ENCODE results near the gene MB21D2.
"Not testable (repeated sequence)": the region's sequence is repeated elsewhere in the genome, so short reads cannot be mapped to it uniquely, and the experiment has no call there.

MB21D2 gene

GRCh38 chr3:192917404-192918274 lies at the start of gene MB21D2:
TSS of gene MB21D2 (minus strand) at chr3:192917856. CDS start at chr3:192917840, 16 bp downstream.
- DNase-seq (ENCODE audit: low read depth): no peak

GRCh38 chr3:192964959-192965719 lies 47.5 kb upstream of the MB21D2 start:
- not testable (repeated sequence) for DNase-seq (ENCODE audit: low read depth)

GRCh38 chr3:192959773-192960172 lies 42.1 kb upstream of the MB21D2 start:
- no peak for DNase-seq (ENCODE audit: low read depth)

- DNase-seq (ENCODE audit: low read depth): no peak
Observed at GRCh38 chr3:192958219-192958872, 40.7 kb upstream of the MB21D2 start.

GRCh38 chr3:192957441-192958021 lies 39.9 kb upstream of the MB21D2 start:
- no peak for DNase-seq (ENCODE audit: low read depth)

- DNase-seq (ENCODE audit: low read depth): no peak
Observed at GRCh38 chr3:192953926-192954325, 36.3 kb upstream of the MB21D2 start.

- no peak for DNase-seq (ENCODE audit: low read depth)
Observed at GRCh38 chr3:192947421-192947820, 29.8 kb upstream of the MB21D2 start.

GRCh38 chr3:192943393-192943792 lies 25.7 kb upstream of the MB21D2 start:
- DNase-seq (ENCODE audit: low read depth): no peak

GRCh38 chr3:192942625-192943024 lies 25.0 kb upstream of the MB21D2 start:
- no peak for DNase-seq (ENCODE audit: low read depth)

GRCh38 chr3:192940129-192940528 lies 22.5 kb upstream of the MB21D2 start:
- DNase-seq (ENCODE audit: low read depth): no peak

GRCh38 chr3:192935441-192935840 lies 17.8 kb upstream of the MB21D2 start:
- no peak for DNase-seq (ENCODE audit: low read depth)

- DNase-seq (ENCODE audit: low read depth): no peak
Observed at GRCh38 chr3:192933779-192934460, 16.3 kb upstream of the MB21D2 start.

GRCh38 chr3:192933259-192933658 lies 15.6 kb upstream of the MB21D2 start:
- no peak for DNase-seq (ENCODE audit: low read depth)

GRCh38 chr3:192931825-192932224 lies 14.2 kb upstream of the MB21D2 start:
- no peak for DNase-seq (ENCODE audit: low read depth)

- no peak for DNase-seq (ENCODE audit: low read depth)
Observed at GRCh38 chr3:192930577-192930976, 12.9 kb upstream of the MB21D2 start.

- DNase-seq (ENCODE audit: low read depth): no peak
Observed at GRCh38 chr3:192929755-192930547, 12.3 kb upstream of the MB21D2 start.

GRCh38 chr3:192929146-192929545 lies 11.5 kb upstream of the MB21D2 start:
- DNase-seq (ENCODE audit: low read depth): no peak

- no peak for DNase-seq (ENCODE audit: low read depth)
Observed at GRCh38 chr3:192928720-192929119, 11.1 kb upstream of the MB21D2 start.

GRCh38 chr3:192928016-192928415 lies 10.4 kb upstream of the MB21D2 start:
- no peak for DNase-seq (ENCODE audit: low read depth)

GRCh38 chr3:192927016-192927415 lies 9.4 kb upstream of the MB21D2 start:
- no peak for DNase-seq (ENCODE audit: low read depth)

- DNase-seq (ENCODE audit: low read depth): no peak
Observed at GRCh38 chr3:192923731-192924130, 6.1 kb upstream of the MB21D2 start.
